ENCODE measurements around the gene GSTM2.

- TF ChIP-seq CEBPB (IDR thresholded peaks at IDR 0.05; ENCODE audit: low read depth, low read length) (no peak), CTCF (conservative IDR thresholded peaks at IDR 0.05; ENCODE audit: low read depth, low read length) (no peak), POLR2A (IDR thresholded peaks at IDR 0.05; ENCODE audit: low read depth, low read length) (no peak), MAZ (IDR thresholded peaks at IDR 0.05; ENCODE audit: borderline replicate concordance, low read depth, low read length) (no peak), MXI1 (IDR thresholded peaks at IDR 0.05; ENCODE audit: borderline replicate concordance, low read depth, low read length) (no peak), RFX5 (IDR thresholded peaks at IDR 0.05; ENCODE audit: low read depth, low read length) (no peak), CHD1 (IDR thresholded peaks at IDR 0.05; ENCODE audit: low read depth, low read length) (no peak), RCOR1 (IDR thresholded peaks at IDR 0.05; ENCODE audit: insufficient replicate concordance, low read length) (no peak), NFE2L2 (IDR thresholded peaks at IDR 0.05; ENCODE audit: low read depth, low read length) (no peak), MAFK (IDR thresholded peaks at IDR 0.05; ENCODE audit: low read depth, low read length) (no peak), RAD21 (IDR thresholded peaks at IDR 0.05; ENCODE audit: low read length) (no peak), USF2 (IDR thresholded peaks at IDR 0.05; ENCODE audit: low read depth, low read length) (no peak), BHLHE40 (IDR thresholded peaks at IDR 0.05; ENCODE audit: low read depth, low read length) (no peak)
Observed at GRCh38 chr1:109634292-109634691, 33.6 kb upstream of the GSTM2 start.
